ENCODE data around the gene PHGDH. TPM values are rescaled to one million over a fixed set of nuclear protein-coding genes. Genes with fewer than 3 reads are reported as not detected.

The PHGDH gene
- total RNA-seq, 1 donor from 2014 or later, result 92.6 TPM

- Histone ChIP-seq H3K4me3 (peak overlapping the region; percentile 16 to 56), H3K27me3 (no peaks in the 10 kb centered on the region), H3K27ac (peak overlapping the region; percentile 79), H3K9me3 (no peaks in the 10 kb centered on the region), H3K36me3 (no peaks in the 10 kb centered on the region), H3K4me1 (peaks cover 39% of the 10 kb centered on the region)
- peak in 1 of 2 donors; percentile 67 for DNase-seq (ENCODE audit: extremely low spot score in 2 of 2)
- intact Hi-C loops (cut with DNase I), result loop anchor here (2.0 kb wide), 1 partner anchor 67 kb away; no protein-coding TSS in a partner anchor
- TF ChIP-seq POLR2AphosphoS5 (IDR thresholded peaks at IDR 0.05; ENCODE audit: insufficient read depth in 1 of 2, low read depth in 1 of 2) (no peak), POLR2A (IDR thresholded peaks at IDR 0.05) (no peak)
- TF ChIP-seq, protein P1, sequence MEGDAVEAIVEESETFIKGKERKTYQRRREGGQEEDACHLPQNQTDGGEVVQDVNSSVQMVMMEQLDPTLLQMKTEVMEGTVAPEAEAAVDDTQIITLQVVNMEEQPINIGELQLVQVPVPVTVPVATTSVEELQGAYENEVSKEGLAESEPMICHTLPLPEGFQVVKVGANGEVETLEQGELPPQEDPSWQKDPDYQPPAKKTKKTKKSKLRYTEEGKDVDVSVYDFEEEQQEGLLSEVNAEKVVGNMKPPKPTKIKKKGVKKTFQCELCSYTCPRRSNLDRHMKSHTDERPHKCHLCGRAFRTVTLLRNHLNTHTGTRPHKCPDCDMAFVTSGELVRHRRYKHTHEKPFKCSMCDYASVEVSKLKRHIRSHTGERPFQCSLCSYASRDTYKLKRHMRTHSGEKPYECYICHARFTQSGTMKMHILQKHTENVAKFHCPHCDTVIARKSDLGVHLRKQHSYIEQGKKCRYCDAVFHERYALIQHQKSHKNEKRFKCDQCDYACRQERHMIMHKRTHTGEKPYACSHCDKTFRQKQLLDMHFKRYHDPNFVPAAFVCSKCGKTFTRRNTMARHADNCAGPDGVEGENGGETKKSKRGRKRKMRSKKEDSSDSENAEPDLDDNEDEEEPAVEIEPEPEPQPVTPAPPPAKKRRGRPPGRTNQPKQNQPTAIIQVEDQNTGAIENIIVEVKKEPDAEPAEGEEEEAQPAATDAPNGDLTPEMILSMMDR (IDR thresholded peaks at IDR 0.05), result no peak
Observed at GRCh38 chr1:119713749-119714456, 2.2 kb downstream of the PHGDH start.

DNA sequence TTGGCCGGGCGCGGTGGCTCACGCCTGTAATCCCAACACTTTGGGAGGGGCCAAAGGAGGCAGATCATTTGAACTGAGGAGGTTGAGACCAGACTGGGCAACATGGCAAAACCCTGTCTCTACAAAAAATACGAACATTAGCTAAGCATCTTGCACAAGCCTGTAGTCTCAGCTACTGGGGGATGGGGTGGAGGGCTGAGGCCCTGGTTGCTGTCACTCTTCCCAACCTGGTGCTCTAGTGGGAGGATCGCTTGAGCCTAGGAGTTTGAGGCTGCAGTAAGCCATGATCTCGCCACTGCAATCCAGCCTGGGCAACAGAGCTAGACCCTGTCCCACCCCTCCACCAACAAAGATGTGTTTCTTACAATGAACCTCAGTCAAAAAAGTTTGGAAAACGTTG is 2.8 kb downstream of the PHGDH start:
- no peaks in the 10 kb centered on the region for H3K36me3 ChIP-seq
- peak overlapping the region; percentile 6 for H3K27ac ChIP-seq
- peaks cover 39% of the 10 kb centered on the region for H3K4me1 ChIP-seq
- peak overlapping the region in 1 of 2 donors; percentile 16 for H3K4me3 ChIP-seq
- no peaks in the 10 kb centered on the region for H3K27me3 ChIP-seq
- no peak for TF ChIP-seq POLR2AphosphoS5 (IDR thresholded peaks at IDR 0.05; ENCODE audit: insufficient read depth in 1 of 2, low read depth in 1 of 2)
- peak in 1 of 2 donors; percentile 25 for DNase-seq (ENCODE audit: extremely low spot score in 2 of 2)
- no peaks in the 10 kb centered on the region for H3K9me3 ChIP-seq
- intact Hi-C loops (cut with DNase I), result no loop called here

GRCh38 chr1:119715542-119715941 is 3.8 kb downstream of the PHGDH start:
- Histone ChIP-seq H3K36me3 (no peaks in the 10 kb centered on the region), H3K4me3 (no peak overlapping the region), H3K4me1 (peaks cover 39% of the 10 kb centered on the region), H3K9me3 (no peaks in the 10 kb centered on the region), H3K27ac (no peak overlapping the region), H3K27me3 (no peaks in the 10 kb centered on the region)
- no peak for TF ChIP-seq POLR2A (IDR thresholded peaks at IDR 0.05)
- intact Hi-C loops (cut with DNase I), result no loop called here
- DNase-seq (ENCODE audit: extremely low spot score in 2 of 2), result peak in 1 of 2 donors; percentile 79

DNA sequence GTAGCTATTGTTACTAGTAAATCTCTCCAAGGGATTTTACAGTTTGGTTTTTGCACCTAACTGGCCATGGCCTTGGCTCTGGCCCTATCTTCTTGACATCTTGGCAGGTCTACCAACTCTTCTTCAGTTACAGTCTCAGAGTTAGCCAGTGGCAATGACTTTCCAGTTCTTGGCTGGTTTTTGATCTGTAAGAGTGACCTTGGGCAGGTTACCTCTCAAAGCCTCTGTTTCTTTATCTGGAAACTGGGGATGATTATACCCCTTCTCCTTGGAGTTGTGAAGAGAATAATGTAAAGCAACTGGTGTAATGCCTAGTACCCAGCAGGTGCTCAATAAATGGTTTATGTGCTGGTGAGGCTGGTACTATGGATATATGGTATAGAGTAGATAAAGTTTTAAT is 6.7 kb downstream of the PHGDH start:
- intact Hi-C loops (cut with DNase I), result no loop called here
- DNase-seq (ENCODE audit: extremely low spot score in 2 of 2), result no peak
- Histone ChIP-seq H3K4me3 (no peak overlapping the region), H3K27ac (no peak overlapping the region), H3K36me3 (peaks cover 0 to 6% of the 10 kb centered on the region in 2 donors), H3K9me3 (no peaks in the 10 kb centered on the region), H3K27me3 (no peaks in the 10 kb centered on the region), H3K4me1 (peaks cover 28% of the 10 kb centered on the region)
- TF ChIP-seq POLR2AphosphoS5 (IDR thresholded peaks at IDR 0.05; ENCODE audit: insufficient read depth in 1 of 2, low read depth in 1 of 2) (no peak), POLR2A (IDR thresholded peaks at IDR 0.05) (no peak)

DNA sequence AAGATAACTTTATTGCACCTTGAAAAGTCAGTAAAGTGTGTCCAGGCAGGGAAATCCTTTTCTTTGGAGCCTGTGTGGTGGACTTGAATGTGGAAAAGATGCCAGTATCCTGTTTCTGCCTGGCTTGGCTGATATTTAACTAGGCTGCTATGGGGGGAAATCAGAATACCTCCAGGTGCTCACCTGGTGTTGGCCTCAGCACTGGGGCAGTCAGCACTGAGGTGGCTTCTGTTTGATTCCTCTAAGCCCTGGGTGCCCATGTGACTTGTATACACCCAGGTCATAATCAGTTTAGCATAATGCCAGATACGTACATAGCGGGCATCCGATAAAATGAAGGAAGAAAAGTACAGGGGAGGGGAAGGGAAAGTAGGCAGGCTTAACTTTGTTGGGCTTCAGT is 7.2 kb downstream of the PHGDH start:
- H3K4me1 ChIP-seq, result peaks cover 22% of the 10 kb centered on the region
- H3K27me3 ChIP-seq, result no peaks in the 10 kb centered on the region
- no peaks in the 10 kb centered on the region for H3K9me3 ChIP-seq
- H3K4me3 ChIP-seq, result no peak overlapping the region
- peaks cover 0 to 11% of the 10 kb centered on the region in 2 donors for H3K36me3 ChIP-seq
- DNase-seq (ENCODE audit: extremely low spot score in 2 of 2), result peak in 1 of 2 donors; percentile 44
- intact Hi-C loops (cut with DNase I), result no loop called here
- TF ChIP-seq, protein P1 (IDR thresholded peaks at IDR 0.05), result no peak
- TF ChIP-seq POLR2A (IDR thresholded peaks at IDR 0.05) (no peak), POLR2AphosphoS5 (IDR thresholded peaks at IDR 0.05; ENCODE audit: insufficient read depth in 1 of 2, low read depth in 1 of 2) (no peak)
- no peak overlapping the region for H3K27ac ChIP-seq

- no peak overlapping the region for H3K27ac ChIP-seq
- H3K9me3 ChIP-seq, result no peaks in the 10 kb centered on the region
- H3K4me1 ChIP-seq, result peaks cover 3% of the 10 kb centered on the region
- no peaks in the 10 kb centered on the region for H3K27me3 ChIP-seq
- H3K36me3 ChIP-seq, result peaks cover 0 to 16% of the 10 kb centered on the region in 2 donors
- intact Hi-C loops (cut with DNase I), result no loop called here
- no peak for TF ChIP-seq POLR2A (IDR thresholded peaks at IDR 0.05)
- TF ChIP-seq POLR2AphosphoS5 (IDR thresholded peaks at IDR 0.05; ENCODE audit: insufficient read depth in 1 of 2, low read depth in 1 of 2), result no peak
- no peak for DNase-seq (ENCODE audit: extremely low spot score in 2 of 2)
- H3K4me3 ChIP-seq, result no peak overlapping the region
Observed at GRCh38 chr1:119720866-119721440, 9.2 kb downstream of the PHGDH start.

- peaks cover 0 to 16% of the 10 kb centered on the region in 2 donors for H3K36me3 ChIP-seq
- DNase-seq (ENCODE audit: extremely low spot score in 2 of 2), result no peak
- intact Hi-C loops (cut with DNase I), result no loop called here
Observed at GRCh38 chr1:119721896-119722295, 10.2 kb downstream of the PHGDH start.

More at GRCh38 chr1:119721896-119722295, 10.2 kb downstream of the PHGDH start:
- H3K27ac ChIP-seq, result no peak overlapping the region
- H3K4me1 ChIP-seq, result no peaks in the 10 kb centered on the region
- no peaks in the 10 kb centered on the region for H3K27me3 ChIP-seq
- H3K9me3 ChIP-seq, result no peaks in the 10 kb centered on the region
- H3K4me3 ChIP-seq, result no peak overlapping the region
- TF ChIP-seq, protein P1 (IDR thresholded peaks at IDR 0.05), result no peak
- TF ChIP-seq POLR2AphosphoS5 (IDR thresholded peaks at IDR 0.05; ENCODE audit: insufficient read depth in 1 of 2, low read depth in 1 of 2), result no peak
- TF ChIP-seq POLR2A (IDR thresholded peaks at IDR 0.05), result no peak
